CD4-positive, alpha-beta T cell (primary cell): ENCODE measurements around the gene PM20D1. TPM values are rescaled to one million over a fixed set of nuclear protein-coding genes. Genes with fewer than 3 reads are reported as not detected.

ENCODE experiments used
- ATAC-seq: fragments of 200-7000 bp; cut with Tn5 transposase; one replicate; pipeline ENCODE4 v1.10.0; 2022; ENCODE audit warnings: mild to moderate bottlenecking; ENCODE audit not compliant: poor library complexity
- CTCF ChIA-PET: fragments of 350-600 bp; sonication (Branson Sonifier 250); formaldehyde crosslinking; loops from one replicate; lab custom pipeline; 2021; ENCODE audit warnings: antibody characterized with exemption, inconsistent platforms; lab: Charles Lee
- POLR2A ChIA-PET: fragments of 350-600 bp; sonication (Branson Sonifier 250); formaldehyde crosslinking; loops from one replicate; lab custom pipeline; 2021; ENCODE audit warnings: antibody characterized with exemption, inconsistent platforms; lab: Charles Lee
- DNase-seq, 14 experiments: peaks; one replicate each; pipeline ENCODE4 v3.0.0-alpha.2; 2013 to 2020; ENCODE audit warnings: mixed read lengths in 2 of 14
- H3K27ac ChIP-seq, 2 donors: one replicate each; pipeline versions ENCODE4 v1.5.1 to v1.7.0; 2013; ENCODE audit warnings: low read length in 2 of 2, low read depth in 1 of 2, mild to moderate bottlenecking in 1 of 2
- H3K27me3 ChIP-seq, 2 experiments: 1 replicate in 1 of 2; 2 replicates in 1 of 2; pipeline versions ENCODE4 v1.6.1 to v1.7.0; 2013; ENCODE audit warnings: low read length in 2 of 2, control low read depth in 1 of 2, mild to moderate bottlenecking in 1 of 2, moderate library complexity in 1 of 2; ENCODE audit not compliant: insufficient read depth in 2 of 2, control insufficient read depth in 1 of 2
- H3K36me3 ChIP-seq: one replicate; pipeline ENCODE4 v1.6.1; 2013; ENCODE audit warnings: low read length, control low read depth; ENCODE audit not compliant: insufficient read depth
- H3K4me1 ChIP-seq: one replicate; pipeline ENCODE4 v1.6.1; 2013; ENCODE audit warnings: low read length, control low read depth; ENCODE audit not compliant: insufficient read depth
- H3K4me3 ChIP-seq: one replicate; pipeline ENCODE4 v1.5.1; 2013; ENCODE audit warnings: mild to moderate bottlenecking, low read length, moderate library complexity
- H3K9me3 ChIP-seq, 2 experiments: 1 replicate in 1 of 2; 2 replicates in 1 of 2; pipeline versions ENCODE4 v1.6.1 to v1.7.0; 2013; ENCODE audit warnings: low read length in 2 of 2, mild to moderate bottlenecking in 2 of 2, control low read depth in 1 of 2, moderate library complexity in 1 of 2; ENCODE audit not compliant: control insufficient read depth in 1 of 2, insufficient read depth in 1 of 2
- H3K27ac Mint-ChIP-seq: one replicate; pipeline ENCODE4 v1.8.0; 2020; ENCODE audit warnings: mixed read lengths
- H3K27me3 Mint-ChIP-seq: one replicate; pipeline ENCODE4 v1.8.0; 2021; ENCODE audit warnings: mixed read lengths
- H3K36me3 Mint-ChIP-seq: one replicate; pipeline ENCODE4 v1.8.0; 2021; ENCODE audit warnings: low read depth, mixed read lengths
- H3K4me1 Mint-ChIP-seq: one replicate; pipeline ENCODE4 v1.8.0; 2021; ENCODE audit warnings: low read depth, mixed read lengths
- H3K4me3 Mint-ChIP-seq: one replicate; pipeline ENCODE4 v1.8.0; 2020; ENCODE audit warnings: mild to moderate bottlenecking, mixed read lengths
- H3K9me3 Mint-ChIP-seq: one replicate; pipeline ENCODE4 v1.8.0; 2020; ENCODE audit warnings: mixed read lengths
- CTCF ChIP-seq: fragments of 200-600 bp; IDR thresholded peaks from one replicate; pipeline ENCODE4 v1.8.0; 2022; ENCODE audit warnings: antibody characterized with exemption, mild to moderate bottlenecking
- intact Hi-C, 2 experiments: fragments of 100-400 bp; cut with DNase I in 1 of 2; cut with micrococcal nuclease in 1 of 2; formaldehyde crosslinking; loops; one replicate each; pipeline versions ENCODE4 v1.15.1 to v1.9.0; 2023 to 2025; cut with DNase I, micrococcal nuclease
- total RNA-seq, 174 experiments: library from RNA in 2 of 174; stranded (reverse) in 2 of 174; gene quantifications; one replicate each; pipeline ENCODE4 v1.2.3 and lab custom pipeline; 2021 to 2026

The PM20D1 gene
- total RNA-seq, 2 experiments from 2014 or later, result 1.2 to 1.4 TPM

GRCh38 chr1:205827623-205828022, 22.3 kb downstream of the PM20D1 start:
- peaks cover 13% of the 10 kb centered on the region for H3K4me1 Mint-ChIP-seq
- no peak overlapping the region for H3K27ac ChIP-seq
- ATAC-seq, result no peak
- H3K27me3 Mint-ChIP-seq, result no peaks in the 10 kb centered on the region
- H3K36me3 Mint-ChIP-seq, result peaks cover 12% of the 10 kb centered on the region
- peaks cover 5% of the 10 kb centered on the region for H3K4me1 ChIP-seq
- no peaks in the 10 kb centered on the region for H3K27me3 ChIP-seq
- intact Hi-C loops, result no loop called here
- no peak overlapping the region for H3K27ac Mint-ChIP-seq
- POLR2A ChIA-PET, result no interaction called here
- no peak overlapping the region for H3K4me3 Mint-ChIP-seq
- H3K4me3 ChIP-seq, result no peak overlapping the region
- CTCF ChIA-PET, result no interaction called here
- TF ChIP-seq CTCF, result no peak
- H3K9me3 ChIP-seq, result no peaks in the 10 kb centered on the region
- no peaks in the 10 kb centered on the region for H3K36me3 ChIP-seq
- no peaks in the 10 kb centered on the region for H3K9me3 Mint-ChIP-seq
- no peak for DNase-seq

DNA sequence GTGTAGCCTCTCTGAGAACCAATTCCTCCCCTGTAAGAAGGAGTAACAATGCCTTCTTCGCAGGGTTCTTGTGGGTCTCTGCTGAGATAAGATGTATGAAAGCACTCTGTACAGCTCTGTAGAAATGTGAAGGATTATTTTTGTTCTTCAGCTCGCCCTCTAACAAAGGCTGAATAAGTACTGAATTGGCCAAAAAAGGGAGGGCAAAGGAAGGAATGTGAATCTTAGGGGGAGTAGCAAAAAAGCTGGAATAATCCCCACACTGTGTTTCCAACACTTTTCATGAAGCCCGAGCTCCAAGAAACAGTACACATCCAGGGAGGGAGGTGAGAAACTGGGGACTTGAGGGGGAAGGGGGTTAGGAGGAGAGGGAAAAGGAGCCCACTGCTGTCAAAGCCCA, 22.9 kb downstream of the PM20D1 start:
- H3K27ac ChIP-seq, result no peak overlapping the region
- peaks cover 12% of the 10 kb centered on the region for H3K36me3 Mint-ChIP-seq
- DNase-seq (no peak), ATAC-seq (no peak)
- ChIA-PET POLR2A (no interaction called here), CTCF (no interaction called here)
- no peaks in the 10 kb centered on the region for H3K27me3 Mint-ChIP-seq
- peaks cover 5% of the 10 kb centered on the region for H3K4me1 ChIP-seq
- H3K4me3 ChIP-seq, result no peak overlapping the region
- H3K36me3 ChIP-seq, result no peaks in the 10 kb centered on the region
- intact Hi-C loops, result no loop called here
- H3K4me1 Mint-ChIP-seq, result peaks cover 13% of the 10 kb centered on the region
- no peak for TF ChIP-seq CTCF
- no peak overlapping the region for H3K4me3 Mint-ChIP-seq
- H3K27me3 ChIP-seq, result no peaks in the 10 kb centered on the region
- no peaks in the 10 kb centered on the region for H3K9me3 ChIP-seq
- no peak overlapping the region for H3K27ac Mint-ChIP-seq
- H3K9me3 Mint-ChIP-seq, result no peaks in the 10 kb centered on the region

DNA sequence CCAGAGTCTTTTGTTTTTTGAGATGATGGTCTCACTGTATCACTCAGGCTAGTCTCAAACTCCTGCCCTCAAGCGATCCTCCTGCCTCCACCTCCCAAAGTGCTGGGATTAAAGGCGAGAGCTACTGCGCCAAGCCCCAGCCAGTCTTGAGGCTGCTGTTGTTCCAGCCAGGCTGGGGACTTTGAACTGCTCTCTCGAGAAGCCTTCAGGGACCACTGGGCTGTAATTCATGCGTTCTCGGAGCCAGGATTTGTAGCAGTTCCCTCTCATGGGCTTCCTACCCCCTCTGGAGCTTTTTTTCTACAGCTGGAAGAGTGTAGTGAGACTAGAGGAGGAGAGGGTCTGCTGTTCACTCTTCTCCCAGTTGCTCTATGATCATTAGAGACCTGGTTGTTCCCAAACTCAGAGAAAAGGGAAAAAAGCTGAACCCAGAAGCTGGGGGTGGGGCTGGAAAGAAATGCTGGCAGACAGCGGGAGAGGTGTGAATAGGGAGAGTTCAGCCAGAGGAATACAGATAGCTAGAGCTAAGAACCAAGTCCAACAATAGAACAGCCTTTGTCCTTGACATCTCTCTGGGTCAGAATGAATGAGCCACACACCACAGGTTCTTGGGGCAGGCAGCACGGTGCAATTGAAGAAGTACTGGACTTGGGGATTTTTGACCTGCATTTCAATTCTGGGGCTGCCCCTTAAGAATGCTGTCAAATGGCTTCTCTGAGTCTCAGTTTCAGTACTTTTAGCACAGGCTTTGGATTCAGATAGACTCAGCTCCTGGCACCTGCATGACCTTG, 23.7 kb downstream of the PM20D1 start:
- ATAC-seq (no peak), DNase-seq (no peak)
- POLR2A ChIA-PET, result interaction anchor here (0.8 kb wide), 1 partner anchor 10 kb away, joined by 3 read pairs; no protein-coding TSS in a partner anchor
- Mint-ChIP-seq H3K9me3 (no peaks in the 10 kb centered on the region), H3K27ac (no peak overlapping the region), H3K27me3 (no peaks in the 10 kb centered on the region), H3K36me3 (peaks cover 12% of the 10 kb centered on the region), H3K4me1 (peaks cover 13% of the 10 kb centered on the region), H3K4me3 (no peak overlapping the region)
- Histone ChIP-seq H3K9me3 (no peaks in the 10 kb centered on the region), H3K27me3 (no peaks in the 10 kb centered on the region), H3K4me3 (no peak overlapping the region), H3K27ac (no peak overlapping the region), H3K36me3 (no peaks in the 10 kb centered on the region), H3K4me1 (peaks cover 5% of the 10 kb centered on the region)
- intact Hi-C loops, result no loop called here
- TF ChIP-seq CTCF, result no peak
- CTCF ChIA-PET, result no interaction called here
